WTC11 (cell line): Measurements from ENCODE around the gene GPR152.

Experiments
- NFE2L1 ChIP-seq: sonication (generic); formaldehyde crosslinking; IDR thresholded peaks from 2 replicates; pipeline ENCODE4 v1.8.1; 2023; ENCODE audit warnings: missing genetic modification reagents
- ZNF121 ChIP-seq: sonication (generic); formaldehyde crosslinking; IDR thresholded peaks from 2 replicates; pipeline ENCODE4 v1.8.0; 2023; ENCODE audit warnings: missing genetic modification reagents
- ZNF232 ChIP-seq: sonication (generic); formaldehyde crosslinking; IDR thresholded peaks from 2 replicates; pipeline ENCODE4 v1.8.0; 2022; ENCODE audit warnings: mild to moderate bottlenecking, missing genetic modification reagents
- TF ChIP-seq, protein P1 (sequence below): fragments of 250-450 bp; sonication (Bioruptor Pico); IDR thresholded peaks from 2 replicates; pipeline ENCODE4 v1.9.0; 2021; ENCODE audit warnings: moderate library complexity, mild to moderate bottlenecking, inconsistent platforms, borderline replicate concordance
- TF ChIP-seq, protein P2 (sequence below): fragments of 200-600 bp; IDR thresholded peaks from 2 replicates; pipeline ENCODE4 v1.8.0; 2022; ENCODE audit warnings: antibody characterized with exemption
- TF ChIP-seq, protein P3 (sequence below): sonication (generic); formaldehyde crosslinking; IDR thresholded peaks from 2 replicates; pipeline ENCODE4 v1.8.1; 2022; ENCODE audit warnings: missing genetic modification reagents, borderline replicate concordance
- TF ChIP-seq, protein P4 (sequence below): sonication (generic); formaldehyde crosslinking; IDR thresholded peaks from 2 replicates; pipeline ENCODE4 v1.8.0; 2023; ENCODE audit warnings: missing genetic modification reagents

- TF ChIP-seq, protein P1, sequence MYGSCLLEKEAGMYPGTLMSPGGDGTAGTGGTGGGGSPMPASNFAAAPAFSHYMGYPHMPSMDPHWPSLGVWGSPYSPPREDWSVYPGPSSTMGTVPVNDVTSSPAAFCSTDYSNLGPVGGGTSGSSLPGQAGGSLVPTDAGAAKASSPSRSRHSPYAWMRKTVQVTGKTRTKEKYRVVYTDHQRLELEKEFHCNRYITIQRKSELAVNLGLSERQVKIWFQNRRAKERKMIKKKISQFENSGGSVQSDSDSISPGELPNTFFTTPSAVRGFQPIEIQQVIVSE (CRISPR knock-in tag): no peak
- TF ChIP-seq, protein P2, sequence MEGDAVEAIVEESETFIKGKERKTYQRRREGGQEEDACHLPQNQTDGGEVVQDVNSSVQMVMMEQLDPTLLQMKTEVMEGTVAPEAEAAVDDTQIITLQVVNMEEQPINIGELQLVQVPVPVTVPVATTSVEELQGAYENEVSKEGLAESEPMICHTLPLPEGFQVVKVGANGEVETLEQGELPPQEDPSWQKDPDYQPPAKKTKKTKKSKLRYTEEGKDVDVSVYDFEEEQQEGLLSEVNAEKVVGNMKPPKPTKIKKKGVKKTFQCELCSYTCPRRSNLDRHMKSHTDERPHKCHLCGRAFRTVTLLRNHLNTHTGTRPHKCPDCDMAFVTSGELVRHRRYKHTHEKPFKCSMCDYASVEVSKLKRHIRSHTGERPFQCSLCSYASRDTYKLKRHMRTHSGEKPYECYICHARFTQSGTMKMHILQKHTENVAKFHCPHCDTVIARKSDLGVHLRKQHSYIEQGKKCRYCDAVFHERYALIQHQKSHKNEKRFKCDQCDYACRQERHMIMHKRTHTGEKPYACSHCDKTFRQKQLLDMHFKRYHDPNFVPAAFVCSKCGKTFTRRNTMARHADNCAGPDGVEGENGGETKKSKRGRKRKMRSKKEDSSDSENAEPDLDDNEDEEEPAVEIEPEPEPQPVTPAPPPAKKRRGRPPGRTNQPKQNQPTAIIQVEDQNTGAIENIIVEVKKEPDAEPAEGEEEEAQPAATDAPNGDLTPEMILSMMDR: no peak
- TF ChIP-seq NFE2L1 (CRISPR knock-in tag) (no peak), ZNF121 (no peak), ZNF232 (CRISPR knock-in tag) (no peak)
- TF ChIP-seq, protein P3, sequence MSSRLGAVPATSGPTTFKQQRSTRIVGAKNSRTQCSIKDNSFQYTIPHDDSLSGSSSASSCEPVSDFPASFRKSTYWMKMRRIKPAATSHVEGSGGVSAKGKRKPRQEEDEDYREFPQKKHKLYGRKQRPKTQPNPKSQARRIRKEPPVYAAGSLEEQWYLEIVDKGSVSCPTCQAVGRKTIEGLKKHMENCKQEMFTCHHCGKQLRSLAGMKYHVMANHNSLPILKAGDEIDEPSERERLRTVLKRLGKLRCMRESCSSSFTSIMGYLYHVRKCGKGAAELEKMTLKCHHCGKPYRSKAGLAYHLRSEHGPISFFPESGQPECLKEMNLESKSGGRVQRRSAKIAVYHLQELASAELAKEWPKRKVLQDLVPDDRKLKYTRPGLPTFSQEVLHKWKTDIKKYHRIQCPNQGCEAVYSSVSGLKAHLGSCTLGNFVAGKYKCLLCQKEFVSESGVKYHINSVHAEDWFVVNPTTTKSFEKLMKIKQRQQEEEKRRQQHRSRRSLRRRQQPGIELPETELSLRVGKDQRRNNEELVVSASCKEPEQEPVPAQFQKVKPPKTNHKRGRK (CRISPR knock-in tag): no peak
- TF ChIP-seq, protein P4, sequence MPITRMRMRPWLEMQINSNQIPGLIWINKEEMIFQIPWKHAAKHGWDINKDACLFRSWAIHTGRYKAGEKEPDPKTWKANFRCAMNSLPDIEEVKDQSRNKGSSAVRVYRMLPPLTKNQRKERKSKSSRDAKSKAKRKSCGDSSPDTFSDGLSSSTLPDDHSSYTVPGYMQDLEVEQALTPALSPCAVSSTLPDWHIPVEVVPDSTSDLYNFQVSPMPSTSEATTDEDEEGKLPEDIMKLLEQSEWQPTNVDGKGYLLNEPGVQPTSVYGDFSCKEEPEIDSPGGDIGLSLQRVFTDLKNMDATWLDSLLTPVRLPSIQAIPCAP (CRISPR knock-in tag): no peak
Measured at GRCh38 chr11:67406420-67406968, 46.0 kb downstream of the GPR152 start.
